ENCODE data around the gene GRIFIN.

The GRIFIN gene

GRCh38 chr7:2441430-2442058 is 34.7 kb downstream of the GRIFIN start:
- Histone ChIP-seq H3K4me2 (ENCODE audit: low read depth, low read length) (no peak overlapping the region), H3K4me1 (ENCODE audit: low read length) (no peaks in the 10 kb centered on the region), H3F3A (ENCODE audit: insufficient read depth, low read length) (no peaks in the 10 kb centered on the region; the same call in 1 of the 2 replicates), H3K79me2 (ENCODE audit: low read length) (peaks cover 48% of the 10 kb centered on the region), H3K27ac (ENCODE audit: low read length) (no peak overlapping the region), H3K27me3 (replicated peaks; ENCODE audit: insufficient read depth, low read length) (no peaks in the 10 kb centered on the region), H3K36me3 (replicated peaks; ENCODE audit: insufficient read depth, low read length) (no peaks in the 10 kb centered on the region; the same call in none of the 2 replicates), H3K9ac (ENCODE audit: low read length) (no peak overlapping the region), H3K9me3 (replicated peaks; ENCODE audit: insufficient read depth, low read length) (no peaks in the 10 kb centered on the region), H3K4me3 (ENCODE audit: low read length) (no peak overlapping the region), H2AFZ (ENCODE audit: low read length) (no peak overlapping the region), H4K20me1 (ENCODE audit: insufficient read depth, low read length) (no peaks in the 10 kb centered on the region; the same call in 1 of the 2 replicates), H3K9me2 (replicated peaks; ENCODE audit: insufficient read depth, low read length) (no peaks in the 10 kb centered on the region)
- no peak for DNase-seq
- no peak for TF ChIP-seq EZH2phosphoT487 (IDR thresholded peaks at IDR 0.05; ENCODE audit: low read length)
- TF ChIP-seq EZH2 (optimal IDR thresholded peaks at IDR 0.05; ENCODE audit: low read depth, low read length): no peak
- TF ChIP-seq CTCF (IDR thresholded peaks at IDR 0.05; ENCODE audit: low read length): no peak

DNA sequence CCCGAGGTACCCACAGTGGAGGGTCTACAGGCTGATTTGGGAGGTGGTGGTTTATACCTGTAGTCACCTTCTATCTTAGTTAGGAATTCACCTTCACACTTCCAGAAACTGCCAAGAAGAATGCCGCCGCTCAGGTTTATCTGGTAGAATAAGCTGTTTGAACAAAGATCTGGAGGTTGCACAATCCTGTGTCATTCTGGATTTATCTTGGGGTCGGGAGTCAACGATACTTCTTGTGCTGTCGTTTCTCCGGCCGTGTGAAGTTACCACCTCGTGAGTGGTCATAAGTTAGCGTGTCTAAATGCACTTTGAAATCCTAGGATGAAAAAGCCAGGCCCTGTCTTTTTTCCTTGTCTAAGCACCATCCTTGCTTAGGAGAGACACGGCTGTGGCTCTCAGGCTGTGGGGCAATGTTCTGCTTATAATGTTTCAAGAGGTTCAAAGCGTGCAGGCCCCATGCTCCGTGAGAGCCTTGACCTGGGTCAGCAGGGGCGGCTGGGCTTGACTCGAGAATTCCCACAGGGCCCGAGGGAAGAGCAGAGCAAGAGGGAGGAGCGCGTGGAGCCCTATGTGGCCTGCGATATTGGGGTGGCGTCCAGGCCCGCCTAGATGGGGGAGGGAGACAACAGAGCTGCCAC is 35.5 kb downstream of the GRIFIN start:
- TF ChIP-seq EZH2 (optimal IDR thresholded peaks at IDR 0.05; ENCODE audit: low read depth, low read length) (no peak), CTCF (IDR thresholded peaks at IDR 0.05; ENCODE audit: low read length) (no peak), EZH2phosphoT487 (IDR thresholded peaks at IDR 0.05; ENCODE audit: low read length) (no peak)
- Histone ChIP-seq H3K9ac (ENCODE audit: low read length) (no peak overlapping the region), H3F3A (ENCODE audit: insufficient read depth, low read length) (no peaks in the 10 kb centered on the region; the same call in 1 of the 2 replicates), H3K9me3 (replicated peaks; ENCODE audit: insufficient read depth, low read length) (no peaks in the 10 kb centered on the region), H3K9me2 (replicated peaks; ENCODE audit: insufficient read depth, low read length) (no peaks in the 10 kb centered on the region), H3K36me3 (replicated peaks; ENCODE audit: insufficient read depth, low read length) (no peaks in the 10 kb centered on the region; the same call in none of the 2 replicates), H2AFZ (ENCODE audit: low read length) (no peak overlapping the region), H3K4me1 (ENCODE audit: low read length) (no peaks in the 10 kb centered on the region), H3K4me3 (ENCODE audit: low read length) (no peak overlapping the region), H4K20me1 (ENCODE audit: insufficient read depth, low read length) (peaks cover 5% of the 10 kb centered on the region; the same call in 1 of the 2 replicates), H3K4me2 (ENCODE audit: low read depth, low read length) (no peak overlapping the region), H3K27me3 (replicated peaks; ENCODE audit: insufficient read depth, low read length) (no peaks in the 10 kb centered on the region), H3K27ac (ENCODE audit: low read length) (no peak overlapping the region), H3K79me2 (ENCODE audit: low read length) (peaks cover 56% of the 10 kb centered on the region)
- no peak for DNase-seq

DNA sequence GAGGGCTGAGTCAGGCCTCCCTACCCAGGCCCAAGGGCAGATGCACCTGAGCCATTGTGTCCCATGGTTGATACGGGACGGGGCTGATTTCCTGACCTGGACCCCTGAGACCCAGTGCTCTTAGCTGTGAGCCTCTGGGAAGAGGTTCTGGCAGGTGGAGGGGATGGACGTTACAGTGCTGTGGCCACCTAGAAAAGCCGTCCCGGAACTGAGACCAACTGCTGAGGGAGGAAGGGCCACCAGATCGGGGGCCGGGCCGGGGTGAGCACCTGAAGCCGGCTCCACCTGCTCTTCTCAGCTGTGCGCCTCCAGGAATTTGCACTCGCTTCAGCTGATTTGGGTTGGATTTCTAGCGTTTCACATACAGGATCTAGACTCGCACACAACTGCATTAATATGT is 37.4 kb downstream of the GRIFIN start:
- Histone ChIP-seq H3K27me3 (replicated peaks; ENCODE audit: insufficient read depth, low read length) (no peaks in the 10 kb centered on the region), H3K4me3 (ENCODE audit: low read length) (no peak overlapping the region), H3K36me3 (replicated peaks; ENCODE audit: insufficient read depth, low read length) (peaks cover 4% of the 10 kb centered on the region), H3F3A (ENCODE audit: insufficient read depth, low read length) (no peaks in the 10 kb centered on the region), H3K9ac (ENCODE audit: low read length) (no peak overlapping the region), H3K27ac (ENCODE audit: low read length) (no peak overlapping the region), H3K4me1 (ENCODE audit: low read length) (no peaks in the 10 kb centered on the region), H4K20me1 (ENCODE audit: insufficient read depth, low read length) (peaks cover 8% of the 10 kb centered on the region; the same call in 1 of the 2 replicates), H2AFZ (ENCODE audit: low read length) (no peak overlapping the region), H3K9me3 (replicated peaks; ENCODE audit: insufficient read depth, low read length) (no peaks in the 10 kb centered on the region), H3K9me2 (replicated peaks; ENCODE audit: insufficient read depth, low read length) (no peaks in the 10 kb centered on the region), H3K79me2 (ENCODE audit: low read length) (peaks cover 74% of the 10 kb centered on the region), H3K4me2 (ENCODE audit: low read depth, low read length) (no peak overlapping the region)
- no peak for DNase-seq
- TF ChIP-seq CTCF (IDR thresholded peaks at IDR 0.05; ENCODE audit: low read length) (no peak), EZH2phosphoT487 (IDR thresholded peaks at IDR 0.05; ENCODE audit: low read length) (no peak), EZH2 (optimal IDR thresholded peaks at IDR 0.05; ENCODE audit: low read depth, low read length) (no peak)
